ENCODE data around the gene KRTAP5-4.
"Not testable (repeated sequence)": the region's sequence is repeated elsewhere in the genome, so short reads cannot be mapped to it uniquely, and the experiment has no call there.

Gene KRTAP5-4

DNA sequence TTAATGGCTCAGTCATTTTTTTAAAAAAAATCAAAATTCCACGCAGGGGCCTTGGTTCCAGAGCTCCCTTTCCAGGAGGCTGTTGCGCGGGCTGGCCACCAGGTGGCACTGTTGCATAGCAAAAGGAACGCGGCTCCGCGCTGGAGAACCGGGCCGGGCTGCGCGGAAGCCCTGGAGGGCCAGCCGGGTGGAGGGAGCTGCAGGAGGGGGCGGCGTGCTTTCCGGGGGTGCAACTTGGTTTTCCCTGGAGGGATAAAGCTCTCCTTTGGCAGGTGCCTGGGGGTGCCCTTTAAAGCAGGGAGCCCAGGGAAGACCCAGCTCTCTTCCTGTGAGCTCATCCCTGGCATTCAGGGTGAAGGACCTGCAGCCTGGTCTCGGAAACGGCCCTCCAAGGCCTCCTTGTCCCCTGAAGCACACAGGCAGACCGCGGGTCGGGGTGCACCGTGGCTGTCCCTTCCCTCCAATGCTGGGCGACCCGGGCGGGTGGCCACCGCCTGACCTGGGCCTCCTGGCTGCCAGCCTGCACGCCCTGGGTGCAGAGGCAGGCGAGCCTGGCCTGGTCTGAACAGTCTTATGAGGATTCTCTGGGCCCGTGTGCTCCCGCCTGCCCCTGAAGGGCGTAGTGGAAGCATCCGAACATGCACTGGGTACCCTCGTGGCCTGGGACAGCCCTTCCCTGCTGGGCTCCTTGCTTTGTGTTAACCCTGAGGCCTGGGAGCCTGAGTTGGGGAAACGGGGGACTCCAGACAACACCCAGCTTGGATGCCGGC lies 31.0 kb upstream of the KRTAP5-4 start:
- peak; percentile 12 for DNase-seq (ENCODE audit: low read depth, low spot score)

DNA sequence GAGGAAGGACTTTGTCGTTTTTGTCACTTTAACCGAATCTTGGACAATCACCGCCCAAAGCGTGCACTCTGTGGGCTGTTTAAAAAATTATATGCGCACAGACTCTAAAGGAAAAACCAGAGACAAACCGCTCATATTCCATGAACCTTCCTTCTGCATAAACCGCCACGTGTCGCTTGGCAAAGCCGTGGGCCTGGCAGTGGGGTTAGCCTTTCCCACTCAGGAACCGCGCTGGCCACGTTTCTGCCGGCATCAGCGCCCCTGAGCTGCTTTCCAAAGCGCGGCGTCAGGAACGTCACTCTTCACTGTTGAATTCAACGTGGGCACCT lies 30.5 kb upstream of the KRTAP5-4 start:
- DNase-seq (ENCODE audit: low read depth, low spot score): no peak

DNA sequence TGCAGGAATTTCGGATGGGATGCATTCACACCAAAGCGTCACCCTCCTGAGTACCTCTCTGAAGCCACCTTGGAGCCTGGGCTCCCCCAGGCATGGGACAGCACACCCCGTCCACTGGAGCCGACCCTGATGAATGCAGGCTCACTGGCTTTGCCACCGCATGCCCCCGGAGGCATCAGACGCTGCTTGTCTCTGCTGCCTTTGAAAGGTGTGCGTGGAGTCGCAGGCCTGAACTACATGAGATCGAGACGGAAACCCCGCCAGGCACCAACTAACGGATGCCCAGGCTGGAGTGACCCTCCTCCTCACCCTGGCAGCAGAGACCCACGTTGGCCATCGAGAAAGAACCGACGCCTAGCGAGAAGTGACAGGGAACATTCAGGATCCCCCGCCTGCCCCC lies 30.1 kb upstream of the KRTAP5-4 start:
- no peak for DNase-seq (ENCODE audit: low read depth, low spot score)

DNA sequence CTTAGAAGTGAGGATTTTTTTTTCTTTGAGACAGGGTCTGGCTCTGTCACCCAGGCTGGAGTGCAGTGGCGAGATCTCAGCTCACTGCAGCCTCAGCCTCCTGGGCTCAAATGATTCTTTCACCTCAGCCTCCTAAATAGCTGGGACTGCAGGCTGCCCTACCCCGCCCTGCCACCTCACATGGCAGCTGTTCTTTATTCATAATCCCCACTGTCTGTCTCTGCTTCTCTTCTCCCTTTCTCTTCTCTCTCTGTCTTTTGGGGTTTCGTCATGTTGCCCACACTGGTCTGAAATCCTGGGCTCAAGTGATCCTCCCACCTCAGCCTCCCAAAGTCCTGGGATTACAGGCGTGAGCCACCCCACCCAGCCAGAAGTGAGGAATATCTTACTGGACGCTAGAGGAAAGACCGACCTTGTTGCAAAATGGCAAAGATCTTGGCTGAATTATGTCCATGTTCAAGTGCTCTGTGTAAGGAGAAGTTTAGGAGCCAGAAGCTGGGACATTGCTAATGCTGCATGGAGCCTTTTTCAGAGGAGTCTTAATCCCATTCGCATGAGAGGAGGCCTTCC lies 29.6 kb upstream of the KRTAP5-4 start:
- no peak for DNase-seq (ENCODE audit: low read depth, low spot score)

DNA sequence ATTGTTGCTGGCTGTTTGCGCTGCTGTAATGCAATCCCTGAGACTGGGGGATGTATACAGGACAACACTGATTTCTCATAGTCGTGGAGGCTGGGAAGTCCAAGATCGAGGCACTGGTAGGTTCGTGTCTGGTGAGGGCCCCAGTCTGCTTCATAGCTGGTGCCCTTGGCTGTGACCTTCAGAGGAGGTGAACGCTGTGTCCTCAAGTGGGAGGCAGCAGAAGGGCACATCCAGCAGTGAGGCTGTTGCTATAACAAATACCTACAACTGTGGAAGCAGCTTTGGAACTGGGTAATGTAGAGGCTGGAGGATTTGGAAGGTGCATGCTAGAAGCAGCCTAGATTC lies 29.0 kb upstream of the KRTAP5-4 start:
- DNase-seq (ENCODE audit: low read depth, low spot score): no peak

DNA sequence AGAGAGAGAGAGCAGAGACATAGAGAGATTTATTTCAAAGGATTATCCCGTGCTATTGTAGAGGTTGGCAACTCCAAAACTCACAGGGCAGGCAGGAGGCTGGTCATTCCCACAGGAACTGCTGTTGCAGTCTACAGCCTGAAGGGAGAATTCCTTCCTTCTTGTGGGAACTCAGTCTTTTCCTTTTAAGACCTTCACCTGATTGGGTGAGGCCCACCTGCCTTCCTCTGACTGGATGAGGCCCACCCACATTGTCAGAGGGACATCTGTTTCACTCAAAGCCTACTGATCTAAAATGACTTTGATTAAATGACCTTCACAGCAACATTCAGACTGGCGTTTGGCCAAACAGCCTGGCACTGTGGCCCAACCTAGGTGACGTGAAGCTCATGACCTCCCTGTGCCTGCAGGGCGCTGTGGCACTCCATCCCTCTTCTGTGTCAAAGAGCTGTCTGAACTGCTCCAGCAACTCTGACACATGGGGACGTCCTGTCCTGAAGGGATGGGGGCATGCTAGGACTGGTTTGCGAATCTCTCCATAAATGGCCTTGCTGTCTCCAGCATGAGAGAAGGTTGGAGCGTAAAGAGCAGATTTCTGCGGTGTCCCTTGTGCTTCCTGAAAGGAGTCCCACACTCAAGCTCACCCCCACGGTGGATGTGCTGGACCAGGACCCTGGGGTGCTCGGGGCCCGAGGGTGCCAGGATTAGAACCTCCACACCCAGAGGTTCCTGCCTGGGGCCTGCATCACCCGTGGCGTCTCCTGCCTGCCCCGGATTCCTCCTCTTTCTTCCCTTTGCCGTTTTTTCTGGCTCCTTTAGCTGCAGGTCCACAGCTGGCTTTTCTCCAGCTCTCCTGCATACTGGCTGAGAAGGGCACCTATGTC lies 28.3 kb upstream of the KRTAP5-4 start:
- DNase-seq (ENCODE audit: low read depth, low spot score): no peak

DNA sequence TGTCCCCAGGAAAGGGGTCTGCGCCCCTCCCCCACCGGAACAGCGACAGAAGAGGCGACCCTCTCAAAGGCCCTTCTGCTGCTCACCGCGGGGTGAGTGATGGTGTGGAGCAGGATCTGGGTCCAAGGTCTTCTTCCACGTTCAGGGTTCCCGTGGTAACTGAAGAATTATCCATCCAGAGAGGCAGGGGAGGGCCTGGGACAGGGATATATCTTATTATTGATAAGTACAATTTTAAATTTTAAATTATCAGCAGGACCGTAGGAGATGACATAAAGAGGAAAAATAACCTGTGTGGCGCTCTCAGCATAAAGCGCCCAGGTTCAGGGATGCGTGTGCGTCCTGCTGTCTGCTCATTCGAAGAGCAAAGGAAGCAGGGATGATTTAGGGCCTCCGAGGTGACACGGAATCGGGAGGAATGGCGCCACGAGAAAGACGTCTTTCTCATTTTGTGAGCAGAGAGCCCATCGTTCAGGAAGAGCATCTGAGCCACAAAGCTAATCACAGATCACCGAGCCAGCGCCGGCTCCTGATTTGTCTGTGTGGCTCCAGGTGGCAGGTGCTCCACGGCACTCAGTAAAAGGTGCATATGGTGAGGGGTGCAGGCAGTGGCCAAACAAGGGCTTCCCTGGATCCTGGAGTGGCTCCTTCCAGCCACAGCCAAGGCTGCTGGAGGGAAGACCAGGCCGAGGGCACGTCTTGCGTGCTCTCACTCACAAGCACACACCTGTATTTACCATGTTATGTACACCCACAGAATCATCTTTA lies 26.9 kb upstream of the KRTAP5-4 start:
- no peak for DNase-seq (ENCODE audit: low read depth, low spot score)

DNA sequence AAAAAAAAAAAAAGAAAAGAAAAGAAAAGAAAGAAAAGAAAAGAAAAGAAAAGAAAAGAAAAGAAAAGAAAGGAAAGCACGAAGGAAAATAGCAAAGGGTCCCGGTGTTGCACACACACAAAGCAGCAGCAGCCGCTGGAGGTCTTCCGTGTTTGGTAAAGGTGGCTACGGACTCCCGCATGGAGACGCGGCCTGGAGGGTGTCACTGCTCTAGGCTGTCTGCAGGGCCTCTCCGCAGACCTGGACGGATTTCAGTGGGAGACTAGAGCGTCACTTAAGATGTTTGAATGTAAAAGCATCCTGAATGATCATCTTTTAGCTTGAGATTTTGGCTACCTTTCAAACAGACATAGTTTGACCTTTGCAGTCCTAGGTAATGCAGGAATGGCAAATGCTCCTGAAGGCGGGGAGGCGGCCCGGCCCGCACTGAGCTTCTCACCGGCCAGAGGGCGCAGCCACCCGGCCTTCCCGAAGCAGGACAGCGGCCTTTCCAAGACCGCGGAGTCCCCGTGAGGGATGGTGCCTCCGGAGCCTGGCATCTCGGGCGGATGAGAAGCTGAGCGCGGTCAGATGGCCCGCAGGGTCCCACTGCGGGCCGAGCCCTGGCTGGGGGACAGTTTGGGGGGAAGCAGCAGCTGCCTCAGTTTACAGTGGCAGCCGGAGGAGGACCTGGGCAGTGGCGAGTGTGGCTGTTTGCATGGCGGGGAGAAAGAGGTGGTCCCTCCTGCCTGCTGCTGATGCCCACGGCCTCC lies 26.1 kb upstream of the KRTAP5-4 start:
- no peak for DNase-seq (ENCODE audit: low read depth, low spot score)

DNA sequence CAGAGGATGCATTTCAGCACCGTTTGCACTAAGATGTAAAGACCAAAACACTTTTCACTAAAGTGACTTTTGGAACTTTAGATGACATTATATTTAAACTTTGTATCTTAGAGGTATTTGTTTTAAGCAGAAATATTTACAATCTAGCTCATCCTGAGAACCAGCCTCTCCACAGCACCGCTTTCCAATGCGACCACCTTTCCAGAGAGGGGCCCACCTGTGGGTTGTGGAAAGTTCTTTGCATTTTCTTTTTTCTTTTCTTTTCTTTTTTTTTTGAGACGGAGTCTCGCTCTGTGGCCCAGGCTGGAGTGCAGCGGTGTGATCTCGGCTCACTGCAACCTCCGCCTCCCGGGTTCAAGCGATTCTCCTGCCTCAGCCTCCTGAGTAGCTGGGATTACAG lies 24.6 kb upstream of the KRTAP5-4 start:
- DNase-seq (ENCODE audit: low read depth, low spot score): not testable (repeated sequence)

DNA sequence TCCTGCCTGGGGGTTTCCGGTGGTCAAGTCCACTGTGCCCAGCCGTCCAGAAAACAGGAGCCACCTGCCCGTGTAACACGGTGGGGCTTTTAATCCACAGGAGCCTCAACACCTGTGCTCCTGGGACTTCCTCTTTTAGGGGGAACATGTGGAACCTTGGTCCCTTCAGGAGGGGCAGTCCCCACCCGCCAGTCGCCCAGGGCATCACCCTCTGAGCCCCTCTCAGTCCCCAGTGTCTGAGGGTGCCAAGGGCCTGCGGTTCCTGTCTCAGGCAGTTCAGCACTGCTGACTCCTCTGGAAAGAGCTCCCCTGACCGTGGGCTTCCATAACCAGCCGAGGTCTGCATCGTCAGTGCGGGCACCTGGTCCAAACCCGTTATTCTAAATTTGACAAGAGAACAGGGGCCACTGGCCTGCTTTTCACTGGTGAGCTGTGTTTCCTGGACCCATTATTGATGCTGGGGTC lies 23.5 kb upstream of the KRTAP5-4 start:
- DNase-seq (ENCODE audit: low read depth, low spot score): no peak

DNA sequence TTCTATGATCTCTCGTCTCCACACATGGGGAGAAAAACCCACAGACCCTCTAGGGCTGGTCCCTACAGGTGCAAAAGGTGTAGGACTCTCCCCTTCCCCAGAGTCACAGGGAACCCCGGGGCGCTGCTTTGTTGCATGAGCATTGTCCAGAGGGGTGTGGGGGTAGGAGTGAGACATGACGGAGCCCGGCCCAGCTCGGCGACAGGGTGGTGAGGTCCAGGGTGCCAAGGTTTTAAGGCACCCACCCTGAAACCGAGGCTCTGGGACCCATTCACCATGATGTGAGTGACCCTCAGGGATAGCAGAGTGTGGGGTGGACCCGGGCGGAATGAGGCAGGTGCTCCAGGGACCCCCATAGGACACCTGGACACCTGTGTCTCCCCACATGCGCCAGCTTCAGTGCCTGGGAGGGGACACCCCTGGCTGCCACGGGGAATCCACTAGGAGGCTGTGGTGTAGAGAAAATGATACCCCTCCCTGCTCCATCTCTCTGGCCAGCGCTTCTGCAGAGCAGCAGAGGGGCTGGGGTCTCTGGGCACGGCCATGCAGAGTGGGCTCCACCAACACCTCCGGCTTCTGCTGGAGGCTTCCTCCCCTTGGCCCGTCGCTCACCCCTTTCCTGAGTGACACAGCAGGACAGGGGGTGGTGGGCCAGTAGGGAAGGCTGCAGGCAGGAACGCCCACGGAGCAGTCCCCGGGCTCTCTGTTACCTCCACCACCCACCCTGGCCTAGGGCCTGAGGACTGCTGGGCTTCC lies 22.8 kb upstream of the KRTAP5-4 start:
- no peak for DNase-seq (ENCODE audit: low read depth, low spot score)

DNA sequence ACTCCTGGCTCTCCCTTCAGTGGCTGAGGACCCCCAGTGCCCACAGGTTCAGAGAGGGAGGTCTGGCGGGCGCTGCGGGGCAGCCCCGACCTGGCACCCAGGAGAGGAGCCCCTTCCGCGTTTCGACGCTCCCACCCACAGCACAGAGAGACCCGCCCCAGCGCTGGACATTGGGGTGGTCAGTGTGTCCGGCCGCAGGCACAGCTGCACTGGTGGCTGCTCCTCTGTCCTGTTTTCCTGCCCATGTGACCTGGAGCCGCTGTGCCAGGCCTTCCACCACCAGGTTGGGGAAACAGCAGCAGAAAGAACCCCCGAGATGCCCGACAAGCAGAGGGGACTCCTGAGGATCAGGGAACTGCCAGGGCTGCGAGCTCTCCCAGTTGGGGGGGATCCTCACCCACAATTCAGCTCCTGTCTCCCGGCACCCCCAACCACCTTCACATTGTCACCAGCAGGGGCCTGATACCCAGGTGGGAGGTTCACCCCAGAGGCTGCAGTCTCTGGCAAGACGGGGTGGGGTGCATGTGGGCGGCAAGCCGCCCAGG lies 21.3 kb upstream of the KRTAP5-4 start:
- DNase-seq (ENCODE audit: low read depth, low spot score): no peak

DNA sequence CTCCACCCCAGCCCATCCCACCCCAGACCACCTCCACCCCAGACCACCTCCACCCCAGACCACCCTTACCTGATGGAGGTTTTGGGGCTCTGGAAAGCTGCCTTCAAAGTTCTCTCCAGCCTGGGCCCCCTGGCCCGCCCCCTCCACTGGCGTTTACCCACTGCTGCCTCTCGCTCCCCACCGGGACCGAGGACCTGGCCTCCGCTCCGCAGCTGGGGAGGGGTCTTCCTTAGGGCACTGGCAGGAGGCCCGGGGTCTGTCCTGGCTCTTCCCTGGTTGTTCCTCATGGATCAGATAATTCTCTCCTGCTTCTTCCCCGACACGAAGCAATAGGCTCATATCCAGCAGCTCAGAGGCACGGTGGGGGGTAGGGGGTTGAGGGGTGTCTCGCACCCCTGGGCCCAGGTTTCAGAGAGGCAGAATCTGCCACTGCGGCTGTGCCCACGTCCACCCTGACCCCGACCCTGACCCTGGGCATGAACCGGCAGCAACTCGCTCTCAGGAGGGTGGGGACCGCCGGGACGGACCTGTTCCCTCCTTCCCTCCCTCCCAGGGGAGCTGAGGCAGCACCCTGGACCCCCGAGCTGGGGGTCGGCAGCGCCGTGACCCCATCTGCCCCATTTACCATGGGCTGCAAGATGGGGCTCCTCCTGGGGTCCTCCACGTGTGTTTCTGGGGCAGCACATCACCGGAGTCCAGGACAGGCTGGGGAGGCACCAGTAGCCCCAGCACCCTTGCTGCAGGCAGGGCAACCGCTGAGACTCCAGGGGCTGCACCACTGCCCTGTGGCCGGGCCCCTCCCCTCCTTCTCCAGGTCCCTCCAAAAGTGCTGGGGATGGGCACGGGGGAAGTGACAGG lies 20.6 kb upstream of the KRTAP5-4 start:
- DNase-seq (ENCODE audit: low read depth, low spot score): no peak

DNA sequence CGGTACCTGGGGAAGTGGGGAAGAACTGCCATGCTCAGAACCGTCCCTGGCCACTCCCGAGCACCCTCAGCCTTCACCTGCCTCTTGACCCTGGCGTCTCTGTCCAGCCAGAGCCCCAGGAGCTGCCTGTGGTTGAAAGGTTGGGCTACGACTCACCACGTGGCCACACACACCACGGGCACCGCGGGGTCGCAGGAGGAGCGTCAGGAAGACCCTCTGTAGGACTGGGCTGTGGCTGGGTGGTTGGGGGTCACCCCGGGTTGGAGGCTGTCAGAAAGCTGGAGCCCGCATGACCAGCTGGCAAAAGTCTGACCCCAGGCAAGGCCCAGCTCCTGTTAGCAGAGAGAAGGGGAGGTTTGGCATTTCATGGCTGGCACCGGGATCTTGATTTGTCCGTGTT lies 19.2 kb upstream of the KRTAP5-4 start:
- DNase-seq (ENCODE audit: low read depth, low spot score): no peak

DNA sequence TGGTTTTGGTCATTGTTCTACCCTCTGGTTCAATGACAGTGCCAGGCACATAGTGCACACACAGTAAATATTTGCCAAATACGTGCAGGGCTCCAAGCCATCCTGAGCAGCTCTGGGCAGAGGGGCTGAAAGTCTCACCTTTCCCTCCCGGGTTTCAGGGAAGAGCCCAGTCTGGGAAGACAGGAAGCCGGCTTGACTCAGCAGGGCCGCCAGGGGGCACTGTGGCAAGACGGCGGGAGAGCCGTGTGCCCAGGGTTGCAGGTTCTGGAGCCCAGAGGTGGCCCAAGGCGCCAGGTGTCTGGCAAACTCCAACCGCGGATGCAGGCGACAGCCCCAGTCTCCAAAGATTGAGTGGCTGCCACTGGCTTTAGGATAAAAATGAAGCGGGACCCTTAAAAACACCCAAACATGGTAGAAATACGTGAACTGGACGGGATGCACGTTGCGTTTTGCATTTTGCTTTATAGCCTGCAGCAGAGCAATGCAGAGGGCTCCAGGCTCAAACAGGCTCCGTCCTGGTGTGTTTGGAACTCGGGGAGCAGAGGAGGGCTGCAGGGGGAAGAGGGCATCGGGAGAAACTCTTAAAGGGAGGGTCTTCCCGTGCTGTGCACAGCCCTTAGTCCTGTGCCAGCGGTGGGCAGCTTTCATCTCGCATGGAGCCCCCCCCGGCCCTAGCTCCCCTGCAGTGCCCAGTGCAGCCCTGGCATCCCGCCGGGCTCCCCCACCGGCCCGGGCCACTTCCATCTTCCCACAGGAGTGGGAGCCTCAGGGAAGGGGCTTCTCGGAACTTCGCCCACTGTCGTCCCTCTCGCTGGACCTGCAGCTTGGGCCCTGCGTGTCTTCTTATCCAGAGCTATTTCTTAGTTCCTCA lies 18.4 kb upstream of the KRTAP5-4 start:
- DNase-seq (ENCODE audit: low read depth, low spot score): no peak

DNA sequence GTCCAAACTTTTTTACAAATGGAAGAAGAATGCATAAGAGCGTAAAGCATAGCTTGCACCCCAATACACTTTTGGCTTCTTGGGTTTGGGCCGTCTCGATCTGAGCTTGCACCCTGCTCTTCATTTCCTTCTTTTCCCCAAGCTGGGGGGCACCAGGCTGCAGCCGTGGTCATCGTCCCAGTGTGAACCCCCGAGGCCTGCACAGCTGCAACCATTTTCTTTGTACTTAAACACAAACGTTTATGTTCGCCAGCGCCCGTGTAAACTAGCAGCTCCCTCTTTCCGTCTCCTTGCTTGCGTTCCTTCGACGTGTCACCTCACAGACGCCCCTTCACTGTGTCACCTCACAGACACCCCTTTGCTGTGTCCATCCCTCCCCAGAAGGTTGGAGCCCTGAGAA lies 17.7 kb upstream of the KRTAP5-4 start:
- no peak for DNase-seq (ENCODE audit: low read depth, low spot score)

DNA sequence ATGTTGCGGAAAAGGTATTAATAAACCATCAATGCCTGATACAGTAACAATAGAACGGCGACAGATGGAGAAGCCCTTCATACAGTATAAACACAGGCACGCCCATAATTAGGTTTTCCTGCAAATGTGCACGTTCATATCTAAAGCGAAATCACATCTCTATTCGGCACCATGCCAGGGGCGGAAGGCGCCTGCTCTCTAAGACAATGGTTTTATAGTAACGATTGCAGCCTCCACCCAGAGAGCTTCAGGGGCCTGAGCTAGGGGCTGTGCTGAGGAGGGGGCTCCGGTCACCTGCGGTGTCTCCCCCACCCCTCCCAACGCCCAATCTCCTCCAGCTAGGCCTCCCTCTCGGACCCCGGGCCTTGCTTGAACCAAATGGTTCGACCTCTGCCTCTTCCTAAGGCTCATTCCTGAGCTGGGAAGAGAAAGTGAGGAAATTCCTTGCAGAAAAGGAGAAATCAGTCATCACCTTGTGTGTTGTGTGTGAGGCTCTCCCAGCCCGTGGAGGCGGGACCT lies 17.2 kb upstream of the KRTAP5-4 start:
- no peak for DNase-seq (ENCODE audit: low read depth, low spot score)

DNA sequence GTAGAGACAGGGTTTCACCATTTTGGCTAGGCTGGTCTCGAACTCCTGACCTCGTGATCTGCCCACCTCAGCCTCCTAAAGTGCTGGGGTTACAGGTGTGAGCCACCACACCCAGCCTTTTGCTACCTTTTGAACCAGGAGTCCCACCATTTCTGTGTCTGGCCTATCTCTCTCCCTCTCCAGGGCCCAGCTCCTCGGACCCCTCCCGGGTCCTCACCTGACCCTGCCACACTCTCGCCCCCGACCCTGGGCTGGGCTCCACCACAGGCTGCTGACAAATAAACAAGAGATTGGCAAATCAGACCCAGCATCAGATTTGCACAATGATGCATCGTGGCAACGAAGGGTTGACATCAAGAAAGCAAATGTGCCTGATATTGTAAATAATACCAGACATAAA lies 16.4 kb upstream of the KRTAP5-4 start:
- no peak for DNase-seq (ENCODE audit: low read depth, low spot score)
